Measurements from ENCODE around the gene MAML2. TPM values are rescaled to one million over a fixed set of nuclear protein-coding genes. Genes with fewer than 3 reads are reported as not detected.

The MAML2 gene
- total RNA-seq, 1 donor from 2014 or later = 4.8 TPM

DNA sequence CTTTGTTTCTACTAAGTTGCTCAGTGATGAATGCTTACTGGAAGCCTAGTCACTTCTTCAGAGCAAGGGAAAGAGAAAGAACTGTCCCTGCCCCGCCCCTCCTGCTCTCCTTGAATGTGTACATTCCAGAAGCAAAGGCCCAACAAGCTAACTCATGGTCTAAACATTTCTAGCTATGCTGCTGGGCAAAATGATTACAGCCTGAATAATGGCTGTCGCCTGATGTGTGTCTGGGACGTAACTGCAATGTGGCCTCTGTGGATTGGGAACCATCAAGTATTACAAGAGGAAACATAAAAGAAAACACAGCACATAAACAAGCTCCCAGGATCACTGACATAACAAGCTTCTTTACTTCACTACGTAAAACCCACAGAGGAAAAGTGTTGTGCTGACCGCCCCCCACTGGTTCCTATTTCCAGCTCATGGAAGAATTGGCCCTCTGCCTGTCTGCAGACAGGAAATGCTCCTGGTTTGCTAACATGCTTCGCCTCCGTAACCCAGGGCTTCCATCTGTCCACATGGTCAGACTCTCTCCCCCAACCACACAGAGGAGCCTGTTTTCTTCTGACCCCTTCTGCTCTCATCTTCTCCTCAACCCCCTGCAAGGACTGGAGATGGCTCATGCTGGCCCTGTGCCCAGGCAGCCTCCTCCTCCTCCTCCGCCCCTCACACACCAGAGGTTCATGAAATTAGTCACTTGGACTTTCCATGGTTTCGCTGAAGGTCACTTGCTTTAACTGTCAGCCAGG lies 187.2 kb downstream of the MAML2 start:
- peak; percentile 27 for DNase-seq

DNA sequence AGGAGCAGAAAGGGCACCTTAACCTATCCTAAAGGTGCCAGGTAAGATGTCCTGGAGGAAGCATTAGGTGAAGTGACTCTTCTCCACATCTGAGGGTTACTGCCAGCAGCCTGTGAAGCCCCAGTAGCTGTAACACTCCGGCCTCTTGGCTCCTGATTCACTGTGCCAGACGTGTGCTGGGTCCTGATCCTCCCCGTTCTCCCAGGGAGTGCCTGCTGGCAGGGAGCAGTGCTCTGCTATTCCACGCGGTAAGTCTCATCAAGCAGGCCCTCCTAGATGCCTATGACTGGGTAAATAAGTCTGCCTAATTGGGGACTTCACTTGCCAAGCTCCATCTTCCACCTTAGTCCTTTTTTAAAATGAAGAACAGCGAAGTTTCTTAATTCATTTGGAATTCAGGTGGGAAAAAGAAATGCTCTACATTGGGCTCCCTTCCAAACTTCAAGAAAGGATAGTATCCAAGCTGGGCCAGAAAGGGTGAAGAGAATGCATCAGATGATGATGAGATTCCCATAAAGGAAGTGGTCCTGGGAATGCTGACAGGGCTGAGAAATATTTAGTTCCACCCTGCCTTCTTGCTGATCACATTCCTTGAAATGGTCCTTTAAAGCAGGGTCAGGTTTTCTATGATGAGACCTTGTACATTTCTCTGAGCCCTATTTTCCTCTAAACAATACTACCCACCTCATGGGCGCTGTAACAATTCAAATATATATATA lies 188.0 kb downstream of the MAML2 start:
- no peak for DNase-seq

DNA sequence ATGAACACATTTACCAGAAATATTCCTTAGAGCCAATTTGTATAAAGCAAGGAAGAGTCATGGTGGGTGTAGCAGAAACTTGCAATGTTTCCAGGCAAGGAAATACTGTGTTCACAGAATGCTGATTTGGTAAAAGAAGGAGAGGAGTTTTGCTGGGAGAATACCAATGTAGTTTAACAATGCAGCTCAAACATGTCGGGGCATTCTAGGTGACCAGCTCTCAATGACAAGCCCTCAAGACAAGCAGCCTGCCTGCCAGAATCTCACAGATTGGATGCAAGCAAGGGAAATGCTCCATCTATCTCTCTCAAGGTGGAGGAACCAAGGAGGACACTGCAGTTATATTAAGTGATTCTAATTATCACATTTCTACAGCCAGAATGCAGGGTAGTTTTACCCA lies 190.4 kb downstream of the MAML2 start:
- DNase-seq = no peak

DNA sequence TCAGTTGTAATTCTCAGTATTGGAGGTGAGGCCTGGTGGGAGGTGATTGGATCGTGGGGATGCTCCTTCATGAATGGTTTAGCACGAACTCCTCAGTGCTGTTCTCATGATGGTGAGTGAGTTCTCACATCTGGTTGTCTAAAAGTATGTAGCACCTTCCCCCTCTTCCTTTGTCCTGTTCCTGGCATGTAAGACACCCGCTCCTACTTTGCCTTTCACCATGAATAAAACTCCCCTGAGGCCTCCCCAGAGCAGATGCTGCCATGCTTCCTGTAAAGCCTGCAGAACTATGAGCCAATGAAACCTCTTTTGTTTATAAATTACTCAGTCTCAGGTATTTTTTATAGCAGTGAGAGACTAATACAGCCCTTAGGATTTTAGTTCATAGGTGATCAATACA lies 191.5 kb downstream of the MAML2 start:
- DNase-seq = no peak

DNA sequence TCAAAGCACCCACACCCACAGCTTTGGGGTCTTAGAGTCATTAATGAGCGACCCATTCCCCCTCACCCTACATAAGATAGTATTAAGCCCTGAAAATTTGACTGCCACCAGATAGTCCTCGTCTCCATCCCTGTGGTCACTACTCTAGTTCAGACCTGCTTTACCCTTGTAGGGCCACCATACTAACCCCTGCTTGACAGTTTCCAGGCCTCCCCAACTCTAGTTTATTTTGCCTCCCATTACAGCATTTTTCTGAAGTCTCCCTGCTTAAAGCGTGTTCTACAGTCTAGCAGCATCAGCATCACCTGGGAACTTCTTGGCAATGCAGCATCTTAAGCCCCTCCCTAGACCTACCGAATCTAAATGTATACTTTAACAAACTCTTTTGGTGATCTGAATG lies 192.4 kb downstream of the MAML2 start:
- DNase-seq = no peak

DNA sequence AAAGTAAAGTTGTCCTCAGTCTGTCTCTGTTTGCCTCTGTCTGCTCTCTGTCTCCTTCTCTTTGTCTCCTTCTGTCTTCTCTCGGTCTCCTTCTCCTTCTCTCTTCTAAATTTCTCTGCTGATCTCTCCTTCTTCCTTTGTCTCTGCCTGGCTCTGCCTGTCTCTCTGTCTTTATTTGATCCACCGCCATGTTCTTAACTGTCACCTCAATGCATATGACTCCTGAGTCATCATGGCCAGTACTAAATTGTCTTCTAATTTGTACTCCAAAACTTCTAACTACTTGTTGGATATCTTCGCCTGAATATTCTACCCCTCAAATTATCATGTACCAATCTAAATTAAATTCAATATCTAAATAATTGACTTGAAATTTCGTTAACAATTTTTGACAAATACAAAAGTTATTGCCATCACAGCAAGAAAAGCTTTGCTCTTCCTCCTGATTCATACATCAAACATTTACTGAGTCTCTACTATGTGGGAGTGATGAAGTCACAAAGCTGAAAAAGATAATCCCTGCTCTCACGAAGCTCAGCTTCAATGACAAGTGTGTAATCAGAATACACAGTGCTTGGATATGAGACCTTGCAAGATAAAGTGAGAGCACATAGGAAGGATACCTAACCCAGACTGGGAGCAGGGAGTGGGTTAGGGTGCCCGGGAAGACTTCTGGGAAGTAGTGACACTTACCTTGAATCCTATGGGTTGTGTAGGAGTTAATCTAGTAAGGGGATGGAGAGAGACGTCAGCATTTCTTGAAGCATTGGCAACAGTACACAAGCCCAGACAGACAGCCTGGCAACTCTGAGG lies 193.0 kb downstream of the MAML2 start:
- no peak for DNase-seq

DNA sequence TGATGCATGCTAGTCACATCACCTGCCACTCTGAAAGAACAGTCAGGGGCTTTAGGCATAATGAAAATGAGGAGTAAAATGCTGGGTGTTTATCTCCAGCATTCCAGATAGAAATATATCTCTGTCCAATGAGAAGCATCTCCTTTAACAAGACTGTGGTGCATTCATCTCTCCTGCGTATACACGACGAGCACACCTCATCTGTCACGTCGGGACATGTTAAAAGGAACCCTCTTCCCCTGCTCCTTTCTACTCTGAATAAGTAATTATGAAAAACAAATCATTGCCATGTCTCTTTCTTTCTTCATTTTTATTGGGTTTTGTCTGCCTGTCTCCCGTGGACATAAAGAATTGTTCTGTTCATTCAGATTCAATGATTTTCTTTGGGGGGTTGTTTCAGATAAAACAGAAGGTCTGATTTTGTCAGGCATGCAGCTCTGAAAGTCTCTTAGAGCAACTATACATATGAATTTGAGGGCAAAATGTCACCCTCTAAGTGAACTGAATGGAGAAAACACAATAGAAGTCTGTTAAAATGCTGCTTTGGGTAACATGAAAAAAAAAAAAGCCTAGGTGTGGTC lies 195.0 kb downstream of the MAML2 start:
- DNase-seq = no peak

DNA sequence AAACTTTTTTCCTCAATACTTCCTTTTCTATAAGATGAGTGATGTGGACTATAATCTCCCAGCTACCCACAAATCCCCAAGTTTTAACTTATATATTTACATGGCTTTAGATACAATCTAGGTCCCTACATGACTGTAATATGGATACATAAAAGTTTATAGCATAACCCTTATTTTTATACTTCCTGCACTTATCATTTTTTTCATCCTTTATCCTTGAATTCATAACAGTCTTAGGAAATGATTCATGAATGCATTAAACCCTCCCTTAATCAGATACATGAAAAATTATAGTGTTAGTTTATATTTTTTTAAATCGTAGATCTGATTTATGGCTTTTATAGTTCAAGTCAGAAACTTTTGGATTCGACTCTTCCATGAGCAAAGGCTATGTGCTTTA lies 195.8 kb downstream of the MAML2 start:
- no peak for DNase-seq

DNA sequence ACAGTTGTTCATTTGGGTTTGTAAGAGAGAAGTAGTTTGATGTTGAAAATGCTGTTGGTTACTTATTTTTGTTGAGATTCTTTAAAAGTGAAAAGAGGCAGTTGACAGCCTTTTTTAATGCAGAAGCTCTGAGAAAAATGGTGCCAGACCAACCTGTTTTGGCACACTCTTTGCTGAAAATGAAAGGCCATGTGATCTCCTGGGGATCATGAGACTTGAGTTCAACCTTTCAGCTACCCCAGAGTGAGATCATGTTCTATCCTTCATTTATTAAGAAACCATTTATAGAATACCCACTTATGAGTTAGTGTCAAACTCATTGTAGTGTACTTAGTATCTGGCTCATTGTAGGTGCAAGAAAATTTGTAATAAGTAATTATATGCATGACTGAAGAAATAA lies 196.2 kb downstream of the MAML2 start:
- DNase-seq = no peak

DNA sequence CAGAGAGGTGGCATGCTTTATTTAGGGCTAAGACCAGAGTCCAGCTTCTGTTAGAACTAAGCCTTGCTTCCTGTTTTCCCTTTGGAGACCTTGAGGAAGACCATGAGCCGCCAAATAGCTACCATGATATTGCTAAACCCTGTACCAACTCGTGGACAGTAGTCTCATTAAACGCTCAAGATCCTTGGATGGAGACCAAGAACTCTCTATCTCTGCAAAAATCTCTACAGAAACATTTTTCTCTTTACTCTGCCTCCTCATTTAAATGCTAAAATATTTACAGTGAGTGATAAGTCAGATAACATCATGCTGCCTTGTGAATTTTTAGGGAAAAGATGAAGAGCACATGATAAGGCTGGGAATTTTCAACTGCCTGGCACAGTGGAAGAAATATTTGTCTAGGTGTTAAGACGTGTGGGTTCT lies 197.8 kb downstream of the MAML2 start:
- no peak for DNase-seq

DNA sequence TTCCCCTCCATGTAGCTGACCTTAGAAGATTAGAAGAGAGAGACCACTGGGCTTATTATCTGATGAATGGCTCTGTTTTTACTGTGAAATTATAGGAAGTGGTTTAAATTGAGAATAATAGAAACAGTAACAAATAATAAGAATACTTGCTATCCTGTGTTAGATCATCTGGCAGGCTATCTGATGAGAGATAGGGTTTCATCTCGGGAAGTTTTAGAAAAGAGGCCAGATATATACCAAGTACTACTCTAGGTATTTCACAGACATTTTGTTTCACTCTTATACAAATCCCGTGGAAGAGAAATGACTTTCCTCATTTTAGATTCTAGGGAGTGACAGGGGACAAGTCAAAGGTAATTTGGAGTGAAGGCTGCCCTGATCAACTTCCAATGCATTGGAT lies 198.4 kb downstream of the MAML2 start:
- DNase-seq = no peak

DNA sequence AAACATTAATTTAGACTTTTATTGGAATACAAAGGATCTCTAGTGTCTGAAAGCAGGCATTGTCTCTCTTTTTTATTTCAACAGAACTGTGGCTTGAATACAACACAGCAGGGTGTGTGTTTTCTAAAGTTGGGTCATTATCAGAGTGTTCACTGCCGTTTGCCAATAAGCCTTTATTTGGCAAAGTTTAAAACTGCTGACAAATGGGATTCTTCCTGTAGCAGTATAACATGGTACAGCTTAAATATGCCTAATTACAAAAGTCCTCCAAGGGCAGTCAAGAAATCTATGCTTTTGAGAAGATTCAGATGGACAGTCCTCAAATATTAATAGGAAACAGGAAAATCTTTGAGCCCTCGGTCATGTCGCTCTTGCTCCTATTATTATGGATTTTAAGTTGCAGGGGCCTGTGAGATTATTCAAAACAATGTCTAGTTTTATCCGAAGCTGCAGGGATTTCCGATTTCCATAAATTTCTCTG lies 199.9 kb downstream of the MAML2 start:
- DNase-seq = no peak

DNA sequence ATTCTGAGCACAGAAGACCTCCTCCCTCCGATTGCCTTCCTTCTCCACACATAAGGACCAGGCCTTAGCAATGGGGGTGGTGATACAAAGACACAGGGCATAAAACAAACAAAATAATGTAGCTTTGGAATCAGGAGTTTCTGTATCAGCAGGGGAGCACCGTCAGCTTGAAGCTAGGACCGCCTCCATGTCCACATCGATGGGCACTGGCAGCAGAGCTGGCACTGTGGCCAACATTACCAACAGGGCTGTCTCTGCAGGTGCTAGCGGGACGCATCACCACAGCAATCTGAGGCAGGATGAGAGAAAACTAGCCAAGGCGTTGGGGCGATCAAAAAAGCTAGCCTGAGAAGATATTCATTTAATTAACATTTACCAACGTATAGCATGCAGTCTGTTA lies 201.4 kb downstream of the MAML2 start:
- DNase-seq = no peak

DNA sequence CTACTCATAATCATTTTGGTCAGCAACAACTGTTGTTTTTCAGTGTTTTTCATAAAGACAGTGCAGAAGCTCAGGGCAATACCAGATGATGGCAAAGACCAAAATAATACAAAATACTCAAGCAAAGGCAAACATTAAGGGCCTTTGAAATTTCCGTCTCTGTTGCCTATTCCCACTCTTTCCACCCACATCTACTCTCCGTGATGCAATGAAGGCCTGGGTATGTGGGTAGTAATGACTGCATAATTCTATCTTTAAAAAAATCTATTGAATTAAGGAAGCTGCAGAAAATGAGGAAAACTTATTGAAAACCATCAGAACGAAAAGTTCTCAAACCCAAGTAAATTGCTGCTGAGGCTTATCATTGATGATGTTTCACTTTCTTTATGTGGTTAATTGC lies 203.3 kb downstream of the MAML2 start:
- no peak for DNase-seq

DNA sequence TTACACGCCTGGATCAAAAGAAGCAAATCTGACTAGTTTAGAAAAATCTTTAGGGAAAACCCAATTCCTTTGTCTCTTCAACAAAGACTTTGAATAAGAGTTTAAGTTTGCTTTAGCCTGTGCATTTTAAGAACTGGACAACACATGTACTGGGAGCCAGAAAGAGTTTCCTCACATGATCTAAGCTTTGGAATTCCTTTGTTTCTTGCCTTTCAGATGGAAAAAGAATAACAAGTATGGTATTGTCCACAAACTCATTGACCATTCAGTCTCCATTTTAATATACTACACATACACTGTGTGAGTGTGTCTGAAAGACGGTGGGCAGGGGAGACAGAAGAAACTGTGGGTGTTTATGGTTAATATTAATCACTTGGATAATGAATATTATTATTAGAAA lies 205.6 kb downstream of the MAML2 start:
- no peak for DNase-seq

DNA sequence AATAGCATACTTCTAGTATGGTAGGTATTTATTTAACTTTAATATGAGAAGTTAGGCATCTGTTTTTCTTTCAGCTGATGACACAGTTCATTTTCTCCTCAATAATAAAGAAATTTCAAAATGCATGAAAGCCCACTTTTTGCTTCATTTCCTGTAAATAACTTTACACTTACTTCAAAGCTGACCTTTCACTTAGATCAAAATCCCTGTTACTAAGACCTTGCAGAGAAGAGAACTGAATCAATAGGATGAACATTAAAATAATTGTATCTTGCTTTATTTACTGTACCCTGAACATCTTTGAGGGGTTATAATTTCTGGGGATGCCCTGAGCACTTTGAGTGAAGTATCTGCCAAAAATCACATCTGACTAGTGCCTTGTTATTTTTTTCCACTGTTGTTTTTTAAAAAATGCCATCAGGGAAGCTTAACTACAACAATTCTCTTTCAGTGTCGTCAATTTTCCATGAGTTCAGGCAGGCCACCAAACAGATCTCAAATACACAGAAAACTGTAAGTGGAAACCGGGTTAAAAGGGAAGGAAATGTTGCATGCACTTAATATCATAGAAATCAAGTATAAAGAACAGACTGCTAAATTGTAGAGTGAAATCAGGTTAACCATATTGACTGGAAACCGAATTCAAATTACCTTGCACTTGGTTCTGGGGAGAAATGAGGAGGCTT lies 206.2 kb downstream of the MAML2 start:
- DNase-seq = no peak

DNA sequence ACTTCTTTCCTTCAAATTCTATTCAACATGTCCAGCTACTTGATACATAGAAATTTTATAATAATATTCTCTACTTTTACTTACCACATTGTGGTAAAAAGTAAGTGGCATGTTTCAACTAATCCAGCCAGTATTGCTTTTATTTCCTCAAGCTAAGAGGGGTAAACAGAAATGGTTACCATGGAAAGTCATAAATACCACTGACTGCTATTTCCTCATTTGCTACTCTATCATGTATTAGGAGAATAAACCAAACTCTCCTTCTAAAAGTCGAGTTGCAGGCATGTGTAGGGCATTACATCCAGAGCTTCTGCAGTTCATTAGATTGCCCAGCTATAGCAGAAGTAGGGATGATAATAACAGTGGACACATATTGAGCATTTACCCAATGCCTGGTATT lies 208.4 kb downstream of the MAML2 start:
- DNase-seq = no peak

DNA sequence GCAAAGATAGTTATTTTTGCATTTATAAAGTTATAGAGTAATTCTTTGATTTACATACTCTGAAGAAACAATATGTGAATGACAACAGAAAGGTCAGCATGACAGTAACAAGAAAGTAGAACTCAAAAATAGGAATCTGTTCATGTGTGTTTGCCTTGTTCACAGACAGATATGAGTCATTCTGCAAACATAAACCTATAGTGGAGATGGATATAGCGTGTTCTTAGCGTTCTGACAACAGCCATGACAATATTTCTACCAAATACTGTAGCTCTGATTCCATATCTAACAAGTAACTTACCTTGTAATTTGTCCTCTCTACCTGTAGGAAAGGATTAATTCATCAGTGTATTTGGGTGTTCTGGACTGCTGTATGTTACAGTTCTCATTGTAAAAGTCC lies 210.6 kb downstream of the MAML2 start:
- DNase-seq = no peak

DNA sequence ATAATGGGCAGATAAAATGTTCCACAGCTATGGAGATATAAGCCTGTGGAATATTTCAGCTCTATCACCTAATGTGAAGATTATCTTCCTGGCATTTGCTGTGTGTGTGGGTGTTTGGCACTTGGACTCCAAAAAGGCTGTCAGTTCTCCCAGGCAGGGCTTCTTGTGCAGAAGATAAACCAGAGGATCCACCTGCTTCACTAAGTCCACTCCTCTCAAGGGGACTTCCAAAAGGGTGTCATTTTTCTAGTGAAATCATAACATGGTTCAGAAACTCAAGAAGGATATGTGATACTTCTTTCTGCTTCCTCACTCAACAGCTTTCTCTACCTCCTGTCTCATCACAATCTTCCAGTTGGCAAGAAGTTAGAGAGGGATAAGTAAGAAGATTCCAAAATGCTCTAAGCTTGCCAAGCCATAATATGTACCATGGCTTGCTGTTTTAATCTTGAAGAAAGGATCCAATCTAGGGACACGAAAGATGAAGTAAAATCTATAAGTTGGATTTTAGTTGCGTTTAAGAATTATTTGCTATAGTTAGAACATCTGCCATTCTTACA lies 212.9 kb downstream of the MAML2 start:
- DNase-seq = no peak

DNA sequence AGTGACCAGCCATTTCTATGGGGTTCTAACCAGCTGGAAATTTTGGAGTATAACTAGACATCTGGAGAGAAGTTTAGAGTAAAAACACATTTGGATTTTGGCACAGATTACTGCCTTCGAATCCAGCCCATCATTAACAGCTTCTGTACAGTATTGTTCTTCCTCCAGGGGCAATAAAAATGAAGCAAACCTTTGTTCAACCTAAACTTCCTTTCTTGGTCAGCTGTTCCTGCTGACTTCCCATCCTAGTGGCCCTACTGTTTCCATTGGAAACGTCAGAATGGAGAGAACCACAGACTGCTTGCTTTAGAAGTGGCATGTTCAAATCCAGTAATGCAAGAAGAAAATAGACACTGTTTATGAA lies 215.4 kb downstream of the MAML2 start:
- DNase-seq = no peak

DNA sequence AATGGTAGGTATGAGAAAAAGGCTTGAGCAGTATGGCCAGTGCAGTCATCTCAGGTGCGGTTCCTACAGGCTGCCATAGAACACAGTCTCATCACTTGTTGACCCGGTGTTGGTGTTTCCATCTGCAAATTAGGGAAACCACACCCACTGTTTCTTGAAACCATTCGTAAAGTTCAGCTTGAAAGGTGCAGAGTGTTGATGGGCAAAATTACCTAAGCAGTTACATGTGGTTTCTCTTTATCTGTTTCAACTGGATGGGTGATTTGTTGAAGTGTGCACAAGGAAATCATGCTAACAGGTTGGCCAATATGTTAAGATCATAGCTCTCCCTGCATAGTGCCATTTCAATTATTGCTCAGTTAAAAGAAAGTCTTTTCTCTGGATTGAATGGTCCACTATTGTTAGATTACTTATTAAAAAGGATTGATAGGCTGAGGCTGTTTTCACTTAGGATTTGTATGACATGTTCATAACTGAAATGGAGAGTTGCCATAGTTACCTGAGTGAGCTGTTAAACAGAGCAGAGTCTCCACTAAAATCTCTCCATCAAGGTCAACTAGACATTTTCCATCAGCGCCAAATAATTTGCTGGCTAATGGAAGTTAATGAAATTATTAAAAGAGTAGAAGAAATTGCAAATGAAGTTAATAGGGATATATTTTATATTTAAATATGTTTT lies 215.9 kb downstream of the MAML2 start:
- no peak for DNase-seq

All from occipital lobe (tissue), 2 donors.